Mesenchymal stem cell (in vitro differentiated cells and primary cell): ENCODE measurements around the gene HERPUD2.
"Not testable (repeated sequence)": the region's sequence is repeated elsewhere in the genome, so short reads cannot be mapped to it uniquely, and the experiment has no call there.

Experiments used
- DNase-seq: peaks from one replicate; pipeline ENCODE4 v3.0.0-alpha.2; 2013
- H2AFZ ChIP-seq: one replicate; pipeline ENCODE4 v1.6.1; 2013; ENCODE audit warnings: low read depth, mild to moderate bottlenecking, control low read depth, inconsistent platforms, low read length, moderate library complexity
- H2AK5ac ChIP-seq: 2 replicates; pipeline ENCODE4 v1.6.1; 2013; ENCODE audit warnings: low read length, moderate library complexity, mild to moderate bottlenecking, inconsistent platforms; ENCODE audit not compliant: severe bottlenecking
- H2BK120ac ChIP-seq: one replicate; pipeline ENCODE4 v1.6.1; 2013; ENCODE audit warnings: low read depth, mild to moderate bottlenecking, inconsistent platforms, low read length, moderate library complexity
- H2BK12ac ChIP-seq, 2 experiments: one replicate each; pipeline ENCODE4 v1.6.1; 2013; ENCODE audit warnings: inconsistent platforms in 2 of 2, low read length in 2 of 2, mild to moderate bottlenecking in 2 of 2, moderate library complexity in 2 of 2, control low read depth in 1 of 2
- H2BK15ac ChIP-seq: one replicate; pipeline ENCODE4 v1.6.1; 2013; ENCODE audit warnings: mild to moderate bottlenecking, low read depth, inconsistent platforms; ENCODE audit not compliant: poor library complexity, severe bottlenecking
- H2BK5ac ChIP-seq: 2 replicates; pipeline ENCODE4 v1.6.1; 2013; ENCODE audit warnings: low read depth, mild to moderate bottlenecking, low read length, control low read depth, inconsistent platforms; ENCODE audit not compliant: poor library complexity, severe bottlenecking
- H3K14ac ChIP-seq, 2 experiments: one replicate each; pipeline ENCODE4 v1.6.1; 2013; ENCODE audit warnings: inconsistent platforms in 2 of 2, low read length in 2 of 2, control low read depth in 1 of 2, mild to moderate bottlenecking in 1 of 2, moderate library complexity in 1 of 2
- H3K18ac ChIP-seq, 2 experiments: one replicate each; pipeline ENCODE4 v1.6.1; 2013; ENCODE audit warnings: inconsistent platforms in 2 of 2, low read length in 2 of 2, control low read depth in 1 of 2, low read depth in 1 of 2, mild to moderate bottlenecking in 1 of 2
- H3K23ac ChIP-seq, 2 experiments: one replicate each; pipeline ENCODE4 v1.6.1; 2013; ENCODE audit warnings: inconsistent platforms in 2 of 2, low read length in 2 of 2, mild to moderate bottlenecking in 2 of 2, moderate library complexity in 2 of 2, control low read depth in 1 of 2
- H3K27ac ChIP-seq: 2 replicates; pipeline ENCODE4 v1.5.1; 2013; ENCODE audit warnings: mild to moderate bottlenecking, moderate library complexity, low read length, control low read depth, inconsistent platforms; ENCODE audit not compliant: poor library complexity, severe bottlenecking
- H3K27me3 ChIP-seq, 2 experiments: 2 replicates each; pipeline versions ENCODE4 v1.6.1 to v1.7.0; 2013; ENCODE audit warnings: low read length in 2 of 2, mild to moderate bottlenecking in 2 of 2, moderate library complexity in 2 of 2, control low read depth in 1 of 2, inconsistent platforms in 1 of 2; ENCODE audit not compliant: control insufficient read depth in 1 of 2, insufficient read depth in 1 of 2
- H3K36me3 ChIP-seq, 2 experiments: 2 replicates each; pipeline versions ENCODE4 v1.6.1 to v1.7.0; 2013; ENCODE audit warnings: low read length in 2 of 2, control low read depth in 1 of 2, inconsistent platforms in 1 of 2, low read depth in 1 of 2, mild to moderate bottlenecking in 1 of 2; ENCODE audit not compliant: insufficient read depth in 2 of 2, control insufficient read depth in 1 of 2
- H3K4ac ChIP-seq, 2 experiments: one replicate each; pipeline ENCODE4 v1.6.1; 2013; ENCODE audit warnings: inconsistent platforms in 2 of 2, low read length in 2 of 2, mild to moderate bottlenecking in 2 of 2, moderate library complexity in 2 of 2, control low read depth in 1 of 2, low read depth in 1 of 2
- H3K4me1 ChIP-seq: 2 replicates; pipeline ENCODE4 v1.6.1; 2013; ENCODE audit warnings: low read depth, low read length, control low read depth; ENCODE audit not compliant: control insufficient read depth, insufficient read depth
- H3K4me2 ChIP-seq: 2 replicates; pipeline ENCODE4 v1.6.1; 2013; ENCODE audit warnings: low read length, mild to moderate bottlenecking, inconsistent platforms; ENCODE audit not compliant: poor library complexity, severe bottlenecking
- H3K4me3 ChIP-seq, 2 experiments: 2 replicates each; pipeline versions ENCODE4 v1.5.1 to v1.7.0; 2013; ENCODE audit warnings: low read length in 2 of 2, mild to moderate bottlenecking in 2 of 2, control low read depth in 1 of 2, low read depth in 1 of 2; ENCODE audit not compliant: insufficient read depth in 1 of 2
- H3K79me1 ChIP-seq: replicated peaks from 2 replicates; pipeline ENCODE4 v1.6.1; 2013; ENCODE audit warnings: mild to moderate bottlenecking, control low read depth, low read length, inconsistent platforms; ENCODE audit not compliant: poor library complexity, severe bottlenecking
- H3K9ac ChIP-seq: 2 replicates; pipeline ENCODE4 v1.7.0; 2013; ENCODE audit warnings: mild to moderate bottlenecking, low read length, moderate library complexity
- H3K9me3 ChIP-seq: 2 replicates; pipeline ENCODE4 v1.7.0; 2013; ENCODE audit warnings: mild to moderate bottlenecking, low read length; ENCODE audit not compliant: control insufficient read depth
- H4K8ac ChIP-seq: one replicate; pipeline ENCODE4 v1.6.1; 2013; ENCODE audit warnings: inconsistent platforms, mild to moderate bottlenecking, low read length, moderate library complexity
- H4K91ac ChIP-seq: one replicate; pipeline ENCODE4 v1.6.1; 2013; ENCODE audit warnings: mild to moderate bottlenecking, low read length, inconsistent platforms
- WGBS: methylation state at CpG from one replicate; pipeline ENCODE4 v1.1.7; 2013; ENCODE audit warnings: mixed read lengths; 5-methylcytosine and 5-hydroxymethylcytosine counted together

HERPUD2 gene

DNA sequence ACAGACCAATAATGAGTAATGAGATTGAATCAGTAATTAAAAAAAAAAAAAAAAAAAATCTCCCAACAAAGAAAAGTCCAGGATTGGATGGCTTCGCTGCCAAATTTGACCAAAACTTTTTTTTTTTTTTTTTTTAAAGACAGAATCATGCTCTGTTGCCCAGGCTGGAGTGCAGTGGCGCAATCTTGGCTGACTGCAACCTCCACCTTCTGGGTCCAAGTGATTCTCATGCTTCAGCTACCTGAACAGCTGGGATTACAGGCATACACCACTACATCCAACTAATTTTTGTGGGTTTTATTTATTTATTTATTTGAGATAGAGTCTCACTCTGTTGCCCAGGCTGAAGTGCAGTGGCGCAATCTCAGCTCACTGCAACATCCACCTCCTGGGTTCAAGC, 40.4 kb downstream of the HERPUD2 start:
- DNase-seq, H3K4me2 ChIP-seq, H4K91ac ChIP-seq, H2AFZ ChIP-seq, H2BK120ac ChIP-seq, H2AK5ac ChIP-seq, H3K18ac ChIP-seq, H2BK15ac ChIP-seq, H2BK12ac ChIP-seq, H3K4me3 ChIP-seq, H3K14ac ChIP-seq, H3K9me3 ChIP-seq, H2BK5ac ChIP-seq, H3K23ac ChIP-seq, H3K4ac ChIP-seq, H3K27ac ChIP-seq, H3K27me3 ChIP-seq, H4K8ac ChIP-seq, H3K4me1 ChIP-seq, H3K9ac ChIP-seq: not testable (repeated sequence)
- Histone ChIP-seq H3K36me3 (peaks cover 11 to 50% of the 10 kb centered on the region in 2 experiments), H3K79me1 (peaks cover 29% of the 10 kb centered on the region)
- WGBS: 97% methylated on average over 2 of the region's 3 CpGs

DNA sequence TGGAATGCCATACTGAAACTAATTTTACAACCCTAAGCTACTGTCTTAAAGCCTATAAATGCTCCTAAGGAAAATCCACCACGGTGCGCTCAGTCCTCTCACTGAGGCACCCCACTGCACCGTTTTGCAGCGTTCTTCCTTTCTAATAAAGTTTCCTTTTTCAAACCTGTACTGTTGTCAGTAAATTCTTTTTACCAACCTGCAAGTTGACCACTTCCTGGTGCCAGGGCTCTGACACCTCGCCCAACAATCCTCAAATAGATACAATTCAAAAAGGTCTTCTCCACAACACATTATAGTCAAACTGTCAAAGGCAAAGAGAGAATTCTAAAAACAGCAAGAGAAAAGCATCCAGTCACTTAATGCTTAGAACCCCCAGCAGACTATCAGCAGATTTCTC, 42.8 kb downstream of the HERPUD2 start:
- 94% methylated on average over 5 of the region's 5 CpGs for WGBS
- no peak overlapping the region for H3K23ac ChIP-seq
- peaks cover 3% of the 10 kb centered on the region for H3K9me3 ChIP-seq

DNA sequence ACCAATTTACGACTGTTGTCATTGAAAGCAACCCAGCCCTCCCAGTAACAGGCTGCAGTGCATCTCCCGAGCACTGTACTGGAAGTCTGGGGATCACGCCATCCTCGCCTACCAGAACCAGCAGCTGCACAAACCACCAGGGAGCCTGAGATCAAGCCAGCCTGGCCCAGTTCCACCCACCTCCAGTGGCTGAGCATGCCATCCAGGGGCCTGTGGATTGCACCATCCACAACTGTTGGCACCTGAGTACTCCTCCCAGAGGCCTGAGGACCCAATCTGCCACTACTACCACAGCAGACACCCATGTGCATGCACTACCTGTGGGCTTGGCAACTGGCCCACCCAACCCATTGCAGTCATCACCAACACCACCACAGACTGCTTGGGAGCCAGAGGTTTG, 44.2 kb downstream of the HERPUD2 start:
- no peak overlapping the region for H2BK15ac ChIP-seq
- peak overlapping the region; percentile 34 for H4K91ac ChIP-seq
- no peak overlapping the region for H4K8ac ChIP-seq
- H3K23ac ChIP-seq: no peak overlapping the region
- no peak overlapping the region for H3K27ac ChIP-seq
- H3K18ac ChIP-seq: no peak overlapping the region
- peaks cover 34% of the 10 kb centered on the region for H3K79me1 ChIP-seq
- no peak overlapping the region for H2AFZ ChIP-seq
- H3K4ac ChIP-seq: no peak overlapping the region
- H2BK12ac ChIP-seq: no peak overlapping the region
- H3K36me3 ChIP-seq: peaks cover 11 to 58% of the 10 kb centered on the region in 2 experiments
- peaks cover 3% of the 10 kb centered on the region for H3K9me3 ChIP-seq
- H3K4me1 ChIP-seq: peaks cover 1% of the 10 kb centered on the region
- peak overlapping the region in 1 of 2 experiments; percentile 58 for H3K14ac ChIP-seq
- 100% methylated on average over 4 of the region's 4 CpGs for WGBS
- no peak overlapping the region for H3K4me2 ChIP-seq
- H3K27me3 ChIP-seq: no peaks in the 10 kb centered on the region
- no peak overlapping the region for H2AK5ac ChIP-seq
- H3K4me3 ChIP-seq: no peak overlapping the region
- no peak overlapping the region for H2BK120ac ChIP-seq
- H2BK5ac ChIP-seq: no peak overlapping the region
- no peak for DNase-seq
- H3K9ac ChIP-seq: no peak overlapping the region

More for the DNA sequence above, 42.8 kb downstream of the HERPUD2 start:
- Histone ChIP-seq H3K4me2 (no peak overlapping the region), H2AK5ac (no peak overlapping the region), H2BK120ac (peak overlapping the region; percentile 5), H2BK15ac (no peak overlapping the region), H3K4me3 (no peak overlapping the region), H3K27ac (no peak overlapping the region), H3K14ac (no peak overlapping the region), H2AFZ (no peak overlapping the region), H3K18ac (no peak overlapping the region), H3K36me3 (peaks cover 11 to 50% of the 10 kb centered on the region in 2 experiments), H2BK5ac (no peak overlapping the region), H3K9ac (no peak overlapping the region), H2BK12ac (no peak overlapping the region), H4K8ac (no peak overlapping the region), H4K91ac (no peak overlapping the region), H3K4me1 (no peaks in the 10 kb centered on the region), H3K4ac (no peak overlapping the region), H3K27me3 (no peaks in the 10 kb centered on the region), H3K79me1 (peaks cover 32% of the 10 kb centered on the region)
- DNase-seq: no peak

GRCh38 chr7:35649711-35650110, 45.2 kb downstream of the HERPUD2 start:
- no peak overlapping the region for H3K4me3 ChIP-seq
- DNase-seq: no peak
- no peak overlapping the region for H3K9ac ChIP-seq
- no peaks in the 10 kb centered on the region for H3K27me3 ChIP-seq
- H2AFZ ChIP-seq: no peak overlapping the region
- no peak overlapping the region for H3K14ac ChIP-seq
- H3K23ac ChIP-seq: no peak overlapping the region
- H2BK12ac ChIP-seq: no peak overlapping the region
- peaks cover 11 to 61% of the 10 kb centered on the region in 2 experiments for H3K36me3 ChIP-seq
- peaks cover 1% of the 10 kb centered on the region for H3K4me1 ChIP-seq
- H3K9me3 ChIP-seq: peaks cover 3% of the 10 kb centered on the region
- no peak overlapping the region for H4K91ac ChIP-seq
- no peak overlapping the region for H2BK120ac ChIP-seq
- H3K27ac ChIP-seq: no peak overlapping the region
- H3K4me2 ChIP-seq: no peak overlapping the region
- no peak overlapping the region for H2AK5ac ChIP-seq
- no peak overlapping the region for H2BK5ac ChIP-seq
- no peak overlapping the region for H2BK15ac ChIP-seq
- H4K8ac ChIP-seq: no peak overlapping the region
- H3K4ac ChIP-seq: no peak overlapping the region
- WGBS: 91% methylated on average over 1 of the region's 3 CpGs
- H3K18ac ChIP-seq: no peak overlapping the region
- H3K79me1 ChIP-seq: peaks cover 31% of the 10 kb centered on the region
